Measurements from ENCODE around the gene TBC1D14.

The TBC1D14 gene

GRCh38 chr4:7017446-7018048, 107.9 kb downstream of the TBC1D14 start:
- no peak for DNase-seq (ENCODE audit: low read depth, low spot score)

- no peak for DNase-seq (ENCODE audit: low read depth, low spot score)
These were observed 108.7 kb downstream of the TBC1D14 start for GRCh38 chr4:7018281-7018680.

GRCh38 chr4:7019367-7019766, 109.7 kb downstream of the TBC1D14 start:
- DNase-seq (ENCODE audit: low read depth, low spot score): no peak

GRCh38 chr4:7020290-7020689, 110.7 kb downstream of the TBC1D14 start:
- DNase-seq (ENCODE audit: low read depth, low spot score): no peak

GRCh38 chr4:7020856-7021255, 111.2 kb downstream of the TBC1D14 start:
- no peak for DNase-seq (ENCODE audit: low read depth, low spot score)

GRCh38 chr4:7021355-7021754, 111.7 kb downstream of the TBC1D14 start:
- no peak for DNase-seq (ENCODE audit: low read depth, low spot score)

- no peak for DNase-seq (ENCODE audit: low read depth, low spot score)
These were observed 112.5 kb downstream of the TBC1D14 start for GRCh38 chr4:7021930-7022664.

GRCh38 chr4:7023486-7023885, 113.9 kb downstream of the TBC1D14 start:
- DNase-seq (ENCODE audit: low read depth, low spot score): no peak

GRCh38 chr4:7023901-7024300, 114.3 kb downstream of the TBC1D14 start:
- DNase-seq (ENCODE audit: low read depth, low spot score): no peak

- DNase-seq (ENCODE audit: low read depth, low spot score): no peak
These were observed 114.8 kb downstream of the TBC1D14 start for GRCh38 chr4:7024336-7024890.

GRCh38 chr4:7025040-7025602, 115.5 kb downstream of the TBC1D14 start:
- DNase-seq (ENCODE audit: low read depth, low spot score): no peak

GRCh38 chr4:7026107-7026506, 116.5 kb downstream of the TBC1D14 start:
- DNase-seq (ENCODE audit: low read depth, low spot score): no peak

- no peak for DNase-seq (ENCODE audit: low read depth, low spot score)
These were observed 117.7 kb downstream of the TBC1D14 start for GRCh38 chr4:7027284-7027683.

- no peak for DNase-seq (ENCODE audit: low read depth, low spot score)
These were observed 118.3 kb downstream of the TBC1D14 start for GRCh38 chr4:7027913-7028312.

GRCh38 chr4:7029212-7029611, 119.6 kb downstream of the TBC1D14 start:
- no peak for DNase-seq (ENCODE audit: low read depth, low spot score)

- no peak for DNase-seq (ENCODE audit: low read depth, low spot score)
These were observed 120.3 kb downstream of the TBC1D14 start for GRCh38 chr4:7029921-7030320.

- no peak for DNase-seq (ENCODE audit: low read depth, low spot score)
These were observed 121.2 kb downstream of the TBC1D14 start for GRCh38 chr4:7030856-7031255.

GRCh38 chr4:7031558-7032449, 122.2 kb downstream of the TBC1D14 start:
- no peak for DNase-seq (ENCODE audit: low read depth, low spot score)

- no peak for DNase-seq (ENCODE audit: low read depth, low spot score)
These were observed 123.0 kb downstream of the TBC1D14 start for GRCh38 chr4:7032596-7032995.

- no peak for DNase-seq (ENCODE audit: low read depth, low spot score)
These were observed 124.8 kb downstream of the TBC1D14 start for GRCh38 chr4:7034262-7035081.

- no peak for DNase-seq (ENCODE audit: low read depth, low spot score)
These were observed 127.8 kb downstream of the TBC1D14 start for GRCh38 chr4:7037425-7037824.
